Endometrial microvascular endothelial cells (primary cell): ENCODE measurements around the gene ATG9B. TPM values are rescaled to one million over a fixed set of nuclear protein-coding genes. Genes with fewer than 3 reads are reported as not detected.

Experiments
- in situ Hi-C: cut with HindIII; loops from 2 replicates; pipeline ENCODE4 v1.10.0; 2017; ENCODE audit warnings: low sequenced_read_pairs, low pct_unique_long_range_greater_than_20kb; ENCODE audit errors: inconsistent ontology term
- total RNA-seq: library from RNA; depleted of rRNA; stranded (reverse); fragments of >200 nt; gene quantifications from one replicate; pipeline ENCODE4 v1.2.3, GENCODE V29; 2015; ENCODE audit errors: inconsistent ontology term

ATG9B gene, protein sequence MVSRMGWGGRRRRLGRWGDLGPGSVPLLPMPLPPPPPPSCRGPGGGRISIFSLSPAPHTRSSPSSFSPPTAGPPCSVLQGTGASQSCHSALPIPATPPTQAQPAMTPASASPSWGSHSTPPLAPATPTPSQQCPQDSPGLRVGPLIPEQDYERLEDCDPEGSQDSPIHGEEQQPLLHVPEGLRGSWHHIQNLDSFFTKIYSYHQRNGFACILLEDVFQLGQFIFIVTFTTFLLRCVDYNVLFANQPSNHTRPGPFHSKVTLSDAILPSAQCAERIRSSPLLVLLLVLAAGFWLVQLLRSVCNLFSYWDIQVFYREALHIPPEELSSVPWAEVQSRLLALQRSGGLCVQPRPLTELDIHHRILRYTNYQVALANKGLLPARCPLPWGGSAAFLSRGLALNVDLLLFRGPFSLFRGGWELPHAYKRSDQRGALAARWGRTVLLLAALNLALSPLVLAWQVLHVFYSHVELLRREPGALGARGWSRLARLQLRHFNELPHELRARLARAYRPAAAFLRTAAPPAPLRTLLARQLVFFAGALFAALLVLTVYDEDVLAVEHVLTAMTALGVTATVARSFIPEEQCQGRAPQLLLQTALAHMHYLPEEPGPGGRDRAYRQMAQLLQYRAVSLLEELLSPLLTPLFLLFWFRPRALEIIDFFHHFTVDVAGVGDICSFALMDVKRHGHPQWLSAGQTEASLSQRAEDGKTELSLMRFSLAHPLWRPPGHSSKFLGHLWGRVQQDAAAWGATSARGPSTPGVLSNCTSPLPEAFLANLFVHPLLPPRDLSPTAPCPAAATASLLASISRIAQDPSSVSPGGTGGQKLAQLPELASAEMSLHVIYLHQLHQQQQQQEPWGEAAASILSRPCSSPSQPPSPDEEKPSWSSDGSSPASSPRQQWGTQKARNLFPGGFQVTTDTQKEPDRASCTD
- not detected for total RNA-seq

DNA sequence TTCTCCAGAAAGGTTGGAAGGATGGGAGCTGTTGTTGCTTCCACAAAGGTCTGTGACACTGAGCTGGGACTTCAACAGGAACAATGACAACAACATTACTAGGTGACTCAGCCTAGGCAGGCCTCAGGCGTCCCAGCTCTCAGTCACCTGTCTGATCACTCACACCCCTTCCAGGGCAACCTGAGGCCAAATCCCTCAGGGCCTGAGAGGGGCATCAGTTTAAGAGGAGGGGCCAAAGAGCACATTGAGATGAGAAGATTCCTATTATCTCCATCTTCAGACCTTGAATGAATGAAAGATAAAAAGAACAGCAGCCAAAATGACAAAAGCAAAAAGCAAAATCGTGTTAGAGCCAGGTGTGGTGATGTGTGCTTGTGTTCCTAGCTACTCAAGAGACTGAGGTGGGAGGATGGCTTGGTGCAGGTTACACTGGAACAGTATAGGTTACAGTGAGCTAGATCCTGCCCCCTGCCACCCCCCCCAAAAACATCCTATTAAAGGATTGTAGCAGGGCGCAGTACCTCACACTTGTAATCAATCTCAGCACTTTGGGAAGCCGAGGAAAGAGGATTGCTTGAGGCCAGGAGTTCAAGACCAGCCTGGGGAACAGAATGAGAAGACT lies at the start of gene ATG9B:
Gene ATG9B (minus strand): TSS at position 60 of the 622 bp plus-strand sequence. CDS start 71 bp downstream, outside the sequence.
- in situ Hi-C loops: no loop called here

DNA sequence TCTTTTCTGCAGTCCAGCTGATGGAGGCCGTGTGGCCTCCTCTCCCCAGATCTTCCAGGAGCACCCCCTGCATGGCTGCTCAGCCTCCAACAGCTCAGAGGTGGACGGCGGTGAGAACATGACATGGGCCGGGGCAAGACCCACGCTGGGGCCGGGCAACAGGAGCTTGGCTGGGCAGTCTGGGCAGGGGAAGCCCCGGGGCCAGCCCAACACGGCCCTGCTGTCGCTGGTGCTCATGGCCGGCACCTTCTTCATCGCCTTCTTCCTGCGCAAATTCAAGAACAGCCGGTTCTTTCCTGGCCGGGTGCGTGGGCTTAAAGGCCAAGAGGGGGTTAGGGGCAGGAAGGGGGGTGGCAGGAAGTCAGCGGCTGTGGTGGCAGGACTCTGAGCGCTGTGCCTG lies 49.7 kb upstream of the ATG9B start:
- in situ Hi-C loops: no loop called here

DNA sequence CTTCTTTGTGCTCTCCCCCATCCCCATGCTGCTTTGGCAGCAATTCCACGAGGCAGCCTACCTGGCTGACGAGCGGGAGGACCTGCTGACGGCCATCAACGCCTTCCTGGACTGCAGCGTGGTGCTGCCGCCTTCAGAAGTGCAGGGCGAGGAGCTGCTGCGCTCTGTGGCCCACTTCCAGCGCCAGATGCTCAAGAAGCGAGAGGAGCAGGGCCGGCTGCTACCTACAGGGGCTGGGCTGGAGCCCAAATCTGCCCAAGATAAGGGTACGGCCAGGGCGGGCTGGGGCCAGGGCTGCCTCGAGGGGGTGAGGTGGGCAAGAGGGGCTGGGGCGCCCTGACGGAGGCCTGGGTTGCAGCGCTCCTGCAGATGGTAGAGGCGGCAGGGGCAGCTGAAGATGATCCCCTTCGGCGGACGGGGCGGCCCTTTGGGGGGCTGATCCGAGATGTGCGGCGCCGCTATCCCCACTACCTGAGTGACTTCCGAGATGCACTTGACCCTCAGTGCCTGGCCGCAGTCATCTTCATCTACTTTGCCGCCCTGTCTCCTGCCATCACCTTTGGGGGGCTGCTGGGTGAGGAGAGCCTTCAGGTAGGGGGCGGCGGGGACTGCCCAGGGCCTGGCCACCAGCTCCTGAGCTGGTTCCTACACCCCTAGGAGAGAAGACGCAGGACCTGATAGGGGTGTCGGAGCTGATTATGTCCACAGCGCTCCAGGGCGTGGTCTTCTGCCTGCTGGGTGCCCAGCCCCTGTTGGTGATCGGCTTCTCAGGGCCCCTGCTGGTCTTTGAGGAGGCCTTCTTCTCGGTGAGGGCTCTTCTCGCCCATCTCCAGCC lies 47.0 kb upstream of the ATG9B start:
- in situ Hi-C loops: no loop called here

DNA sequence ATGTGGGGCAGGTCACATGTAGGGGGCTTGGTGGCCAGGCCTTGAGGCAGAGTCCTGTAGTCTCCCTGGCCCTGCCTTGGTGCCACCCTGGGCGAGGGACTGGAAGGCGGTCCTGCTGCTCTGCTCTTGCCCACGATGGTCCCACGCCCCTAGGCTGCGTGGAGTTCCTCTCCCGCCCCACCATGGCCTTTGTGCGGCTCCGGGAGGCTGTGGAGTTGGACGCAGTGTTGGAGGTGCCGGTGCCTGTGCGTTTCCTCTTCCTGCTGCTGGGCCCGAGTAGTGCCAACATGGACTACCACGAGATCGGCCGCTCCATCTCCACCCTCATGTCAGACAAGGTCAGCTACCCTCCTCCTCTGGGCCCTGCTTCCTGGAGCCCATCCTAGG lies 46.3 kb upstream of the ATG9B start:
- in situ Hi-C loops: no loop called here

DNA sequence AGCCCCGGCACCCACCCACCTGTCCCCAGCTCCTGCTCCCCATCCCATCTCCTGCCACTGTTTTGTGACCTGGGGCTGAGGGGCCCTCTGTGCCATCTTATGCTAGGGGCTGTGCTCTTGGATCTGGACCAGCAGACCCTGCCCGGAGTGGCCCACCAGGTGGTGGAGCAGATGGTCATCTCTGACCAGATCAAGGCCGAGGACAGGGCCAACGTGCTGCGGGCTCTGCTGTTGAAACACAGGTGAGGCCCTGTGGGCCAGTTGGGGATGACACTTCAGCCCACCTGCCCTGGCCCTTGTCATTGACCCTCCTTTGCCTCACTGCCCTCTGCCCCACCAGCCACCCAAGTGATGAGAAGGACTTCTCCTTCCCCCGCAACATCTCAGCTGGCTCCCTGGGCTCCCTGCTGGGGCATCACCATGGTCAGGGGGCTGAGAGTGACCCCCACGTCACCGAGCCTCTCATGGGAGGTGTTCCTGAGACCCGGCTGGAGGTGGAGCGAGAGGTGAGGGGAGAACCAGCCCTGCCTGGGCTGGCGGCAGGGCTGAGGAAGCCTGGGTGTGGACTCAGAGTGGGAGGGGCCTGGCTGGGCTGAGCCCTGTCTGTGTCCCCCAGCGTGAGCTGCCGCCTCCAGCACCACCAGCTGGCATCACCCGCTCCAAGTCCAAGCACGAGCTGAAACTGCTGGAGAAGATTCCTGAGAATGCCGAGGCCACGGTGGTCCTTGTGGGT lies 45.7 kb upstream of the ATG9B start:
- in situ Hi-C loops: no loop called here

DNA sequence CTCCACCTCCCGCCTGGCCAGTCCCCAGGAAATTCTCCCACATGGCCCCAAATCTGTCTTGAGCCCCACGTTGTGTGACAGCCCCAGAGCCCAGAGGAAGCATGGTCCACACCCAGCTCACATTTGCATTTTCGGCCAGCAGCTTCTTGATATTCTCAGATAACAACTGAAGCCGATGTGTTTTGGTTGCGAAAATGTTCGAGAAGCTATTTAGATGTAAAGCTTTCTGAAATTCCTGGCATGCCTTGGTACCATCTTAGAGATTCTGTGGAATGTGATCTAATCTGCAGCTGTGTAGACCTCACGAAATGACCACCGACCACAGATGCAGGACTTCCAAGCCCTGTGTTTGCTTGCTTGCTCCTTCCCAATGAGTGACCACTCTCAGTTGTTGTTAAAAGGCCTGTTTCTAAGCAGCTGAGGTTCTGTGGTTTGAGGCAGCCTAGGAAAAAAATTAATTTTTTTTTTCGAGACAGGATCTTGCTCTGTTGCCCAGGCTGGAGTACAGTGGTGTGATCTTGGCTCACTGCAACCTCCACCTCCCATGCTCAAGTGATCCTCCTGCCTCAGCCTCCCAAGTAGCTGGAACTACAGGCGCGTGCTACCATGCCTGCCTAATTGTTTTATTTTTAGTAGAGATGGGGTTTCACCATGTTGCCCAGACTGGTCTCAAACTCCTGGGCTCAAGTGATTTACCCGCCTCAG lies 43.9 kb upstream of the ATG9B start:
- in situ Hi-C loops: no loop called here

DNA sequence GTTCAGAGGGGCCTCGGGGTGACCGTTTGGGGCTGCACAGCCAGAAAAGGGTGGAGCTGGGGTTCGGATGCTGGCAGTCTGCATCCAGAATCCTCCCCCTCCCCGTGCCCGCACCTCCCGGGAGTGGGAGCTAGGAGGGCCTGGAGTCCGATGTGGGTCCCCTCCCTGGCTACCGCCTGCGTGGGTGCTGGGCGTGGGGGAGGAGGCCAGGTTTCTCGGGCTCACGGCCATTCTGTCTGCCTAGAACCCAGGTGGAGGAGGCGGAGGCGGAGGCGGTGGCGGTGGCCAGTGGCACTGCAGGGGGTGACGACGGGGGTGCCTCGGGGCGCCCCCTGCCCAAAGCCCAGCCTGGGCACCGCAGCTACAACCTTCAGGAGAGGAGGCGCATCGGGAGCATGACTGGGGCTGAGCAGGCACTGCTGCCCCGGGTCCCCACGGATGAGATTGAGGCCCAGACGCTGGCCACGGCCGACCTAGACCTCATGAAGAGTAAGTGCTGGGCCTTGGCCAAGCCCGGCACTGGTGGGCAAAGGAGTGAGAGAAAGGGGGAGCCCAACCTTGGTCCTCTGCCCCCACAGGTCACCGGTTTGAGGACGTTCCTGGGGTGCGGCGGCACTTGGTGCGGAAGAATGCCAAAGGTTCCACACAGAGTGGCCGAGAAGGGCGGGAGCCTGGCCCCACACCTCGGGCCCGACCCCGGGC lies 42.1 kb upstream of the ATG9B start:
- in situ Hi-C loops: no loop called here

DNA sequence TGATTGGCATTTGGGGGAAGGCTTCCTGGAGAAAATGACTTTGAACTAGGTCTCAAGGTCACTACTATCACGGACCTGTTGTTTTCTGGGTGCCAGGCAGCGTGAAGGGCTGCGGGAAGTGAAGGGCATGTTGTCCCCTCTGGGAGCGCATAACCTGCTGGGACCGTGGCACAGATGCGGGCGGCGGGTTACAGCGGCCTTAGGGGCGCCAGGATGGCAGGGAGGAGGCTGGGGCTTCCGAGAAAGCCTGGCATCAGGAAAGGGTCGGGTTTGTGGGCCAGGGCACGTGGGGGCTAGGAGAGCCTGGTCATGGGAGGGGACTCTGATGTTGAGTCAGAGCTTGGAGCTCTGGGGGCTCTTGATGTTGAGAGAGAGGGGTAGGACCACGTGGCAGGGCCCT lies 41.2 kb upstream of the ATG9B start:
- in situ Hi-C loops: no loop called here

DNA sequence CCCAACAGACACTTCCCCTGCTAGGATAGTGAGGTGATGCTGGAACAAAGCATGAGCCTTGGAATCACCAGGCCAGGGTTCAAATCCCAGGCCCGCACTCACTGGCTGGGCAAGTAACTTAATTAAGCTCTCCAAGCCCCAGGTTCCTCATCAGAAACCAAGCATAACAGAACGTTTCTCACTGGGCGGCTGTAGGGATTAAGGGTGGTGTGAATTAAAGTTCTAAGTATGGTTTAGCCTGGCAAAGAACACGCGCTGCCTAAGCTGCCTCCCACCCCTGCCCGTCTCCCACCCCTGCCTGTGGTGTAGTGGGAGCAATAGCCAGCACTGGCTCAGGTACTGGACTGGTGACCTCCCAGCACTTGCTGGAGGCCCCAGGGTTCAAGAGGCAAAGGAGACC lies 40.7 kb upstream of the ATG9B start:
- in situ Hi-C loops: no loop called here

DNA sequence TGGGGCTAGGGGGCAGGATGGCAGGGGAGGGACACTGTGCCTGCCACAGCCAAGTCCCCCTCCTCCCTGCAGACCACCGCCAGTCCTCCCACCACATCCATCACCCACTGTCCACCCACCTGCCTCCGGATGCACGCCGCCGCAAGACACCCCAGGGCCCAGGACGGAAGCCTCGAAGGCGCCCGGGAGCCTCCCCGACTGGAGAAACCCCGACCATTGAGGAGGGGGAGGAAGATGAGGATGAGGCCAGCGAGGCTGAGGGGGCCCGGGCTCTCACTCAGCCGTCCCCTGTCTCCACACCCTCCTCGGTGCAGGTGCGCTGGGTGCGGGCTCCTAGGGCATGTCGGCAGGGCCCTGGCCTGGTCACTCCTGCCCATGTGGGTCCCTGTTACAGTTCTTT lies 40.2 kb upstream of the ATG9B start:
- in situ Hi-C loops: no loop called here

DNA sequence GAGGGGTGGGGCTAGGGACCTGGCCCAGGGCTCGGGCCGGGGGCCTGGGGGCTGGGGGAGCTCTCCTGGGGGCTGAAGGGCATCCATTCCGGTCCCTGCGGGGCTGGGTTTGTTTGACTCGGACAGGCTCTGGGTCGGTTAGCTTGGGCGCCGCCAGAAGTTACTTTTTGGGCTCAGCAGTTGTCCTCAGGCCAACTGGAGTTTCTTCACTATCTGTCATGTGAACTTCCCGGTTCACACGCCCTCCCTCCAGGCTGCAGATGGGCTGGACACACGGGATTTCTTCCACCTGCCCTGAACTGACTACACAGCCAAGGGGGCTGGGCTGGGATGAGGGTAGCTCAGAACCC lies 38.9 kb upstream of the ATG9B start:
- in situ Hi-C loops: no loop called here

DNA sequence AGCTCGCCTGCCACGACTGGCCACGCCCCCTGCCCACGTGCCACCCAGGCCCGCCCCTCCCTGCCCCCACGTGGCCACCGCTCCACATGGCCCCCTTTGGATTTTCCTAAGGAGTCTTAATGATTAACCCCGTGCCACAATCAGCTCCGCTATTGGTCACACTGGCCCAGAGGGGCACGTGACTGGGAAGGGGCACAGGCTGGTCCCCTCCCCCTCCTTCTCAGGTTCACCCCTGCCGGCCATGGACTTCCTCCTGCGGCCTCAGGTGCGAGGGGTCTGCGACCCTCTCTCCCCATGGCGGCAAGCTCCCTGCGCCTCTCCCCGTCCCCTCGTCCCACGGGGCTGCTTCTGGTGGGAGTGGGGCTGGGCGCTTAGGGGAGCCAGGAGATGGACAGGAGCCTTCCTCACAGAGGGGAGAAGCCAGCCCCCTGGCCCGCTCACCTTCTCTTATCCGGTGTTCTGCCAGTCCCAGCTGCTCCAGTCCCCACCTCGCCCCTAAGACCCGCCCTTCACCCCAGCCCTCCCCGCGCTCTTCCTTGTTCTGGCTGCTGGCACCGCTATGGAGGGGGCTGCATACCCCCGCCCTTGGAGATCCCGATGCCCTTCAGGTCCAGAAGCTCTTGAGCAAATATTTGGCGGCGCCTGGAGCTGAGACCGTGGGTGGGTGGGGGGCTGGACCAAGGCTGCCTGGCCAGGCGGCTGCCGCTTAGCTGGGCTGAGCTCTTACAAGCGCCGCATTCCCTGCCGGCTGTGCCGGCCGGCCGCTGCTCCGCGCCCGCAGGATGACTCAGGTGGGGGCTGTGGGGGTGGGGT lies 38.3 kb upstream of the ATG9B start:
- in situ Hi-C loops: no loop called here

DNA sequence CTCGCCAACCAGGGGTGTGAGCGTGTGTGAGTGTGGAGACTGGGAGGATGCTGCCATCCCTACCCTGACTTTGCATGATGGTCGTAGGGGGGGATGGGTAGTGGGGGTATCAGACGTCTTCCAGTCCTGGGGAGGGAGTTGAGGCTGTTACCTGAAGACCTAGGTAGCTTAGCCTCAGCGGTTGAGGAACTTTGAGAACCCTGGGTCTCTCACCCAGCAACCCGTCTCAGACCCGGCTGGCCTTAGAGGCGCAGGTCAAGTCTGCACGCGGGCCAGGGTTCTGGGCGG lies 37.8 kb upstream of the ATG9B start:
- in situ Hi-C loops: no loop called here

DNA sequence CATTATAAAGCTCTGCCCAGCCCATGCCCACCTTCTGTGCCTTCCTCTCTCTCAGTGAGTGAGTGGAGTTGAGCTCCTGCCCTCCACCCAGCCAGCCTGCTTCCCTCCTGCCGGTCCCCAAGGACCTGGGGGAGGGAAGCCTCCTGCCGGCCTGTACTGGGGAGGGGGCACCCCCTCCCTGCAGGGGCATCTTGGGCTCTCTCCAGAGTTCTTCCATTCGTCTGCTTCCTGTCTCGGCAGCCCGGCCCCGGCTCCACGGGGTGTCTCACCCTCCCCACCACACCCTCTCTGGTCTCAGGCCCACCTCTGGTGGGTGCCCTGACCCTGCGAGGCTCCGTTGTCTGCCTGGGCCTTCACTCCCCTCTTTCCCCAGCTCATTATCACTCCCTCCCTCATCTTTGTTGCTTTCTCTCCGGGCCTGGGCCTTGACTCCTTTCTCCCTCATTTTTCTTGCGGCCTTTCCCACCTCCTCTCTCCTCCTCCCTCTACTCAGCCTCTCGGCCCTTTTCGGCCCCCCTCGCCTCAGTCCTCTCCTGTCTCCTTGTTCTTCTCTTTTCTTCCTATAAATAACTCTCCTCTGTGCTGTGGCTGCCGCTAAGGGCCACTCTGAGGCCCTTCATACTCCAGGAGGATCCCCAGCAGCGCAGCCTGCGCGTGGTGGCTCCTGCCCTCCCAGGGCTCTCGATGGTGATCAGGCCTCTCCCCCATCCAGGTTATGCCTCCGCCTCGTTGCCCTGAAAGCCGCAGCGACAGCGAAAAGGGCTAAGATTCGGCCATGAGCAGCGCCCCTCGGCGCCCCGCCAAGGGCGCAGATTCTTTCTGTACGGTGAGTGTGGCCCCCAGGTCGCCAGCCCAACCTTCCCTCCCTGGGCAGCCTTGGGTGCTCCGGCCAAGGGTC lies 37.2 kb upstream of the ATG9B start:
- in situ Hi-C loops: no loop called here

DNA sequence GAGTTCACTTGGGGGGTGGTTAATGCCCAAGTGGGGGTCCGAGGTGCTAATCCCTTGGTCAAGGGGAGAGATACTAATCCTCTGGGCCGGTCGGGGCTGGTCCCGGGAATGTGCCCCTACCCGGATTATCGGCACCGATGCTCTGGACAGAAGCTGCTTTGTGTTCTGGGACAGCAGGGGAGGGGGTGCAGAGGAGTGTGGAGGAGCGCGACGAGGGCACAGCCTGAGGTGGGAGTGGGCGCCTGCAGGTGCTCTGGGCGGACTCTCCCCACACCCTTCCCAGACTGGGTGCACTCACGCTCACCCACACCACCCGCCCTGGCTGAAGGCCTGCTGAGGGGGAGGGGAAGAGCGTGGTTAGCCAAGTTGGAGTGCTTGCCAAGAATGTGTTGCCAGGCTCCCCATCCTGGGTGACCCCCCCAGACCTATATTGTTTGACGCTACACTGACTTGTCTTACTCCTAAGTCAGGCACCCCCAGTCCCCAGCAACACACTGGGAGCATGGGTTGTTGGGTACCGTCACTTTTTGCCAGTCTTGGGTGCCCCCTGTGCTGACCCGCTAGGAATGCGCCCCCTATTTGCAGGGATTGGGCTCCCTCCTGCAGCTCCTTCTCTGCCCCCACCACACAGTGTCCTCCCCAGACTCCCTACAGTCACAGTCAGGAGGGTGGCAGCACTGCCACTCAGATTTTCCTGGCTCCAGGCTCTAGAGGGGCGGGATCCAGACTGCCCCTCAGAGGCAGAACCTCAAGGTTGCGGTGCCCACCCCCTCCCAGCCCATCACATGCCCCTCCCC lies 36.3 kb upstream of the ATG9B start:
- in situ Hi-C loops: no loop called here
